NCI-H2171 (cell line): ENCODE results near the gene UBE3C.
"Not testable (repeated sequence)": the region's sequence is repeated elsewhere in the genome, so short reads cannot be mapped to it uniquely, and the experiment has no call there.

Source experiments
- DNase-seq: peaks from one replicate; lab custom pipeline; 2025; lab: John Stamatoyannopoulos, UW

UBE3C gene

GRCh38 chr7:157130849-157131248, 7.9 kb upstream of the UBE3C start:
- not testable (repeated sequence) for DNase-seq

- DNase-seq = no peak
Measured at GRCh38 chr7:157132796-157133195, 5.9 kb upstream of the UBE3C start.

GRCh38 chr7:157133304-157133703, 5.4 kb upstream of the UBE3C start:
- DNase-seq = no peak

GRCh38 chr7:157136372-157136771, 2.4 kb upstream of the UBE3C start:
- DNase-seq = peak; percentile 42

- DNase-seq = no peak
Measured at GRCh38 chr7:157138101-157138423, 664 bp upstream of the UBE3C start.

- peak; percentile 39 for DNase-seq
Measured at GRCh38 chr7:157139111-157139809, 534 bp downstream of the UBE3C start.

- no peak for DNase-seq
Measured at GRCh38 chr7:157139810-157140510, 1.2 kb downstream of the UBE3C start.

GRCh38 chr7:157140511-157140905, 1.8 kb downstream of the UBE3C start:
- DNase-seq = no peak

- no peak for DNase-seq
Measured at GRCh38 chr7:157141525-157142060, 2.9 kb downstream of the UBE3C start.

- DNase-seq = no peak
Measured at GRCh38 chr7:157143788-157144187, 5.1 kb downstream of the UBE3C start.

GRCh38 chr7:157149317-157149716, 10.6 kb downstream of the UBE3C start:
- no peak for DNase-seq

- no peak for DNase-seq
Measured at GRCh38 chr7:157150882-157151281, 12.2 kb downstream of the UBE3C start.

- no peak for DNase-seq
Measured at GRCh38 chr7:157151626-157152339, 13.1 kb downstream of the UBE3C start.

GRCh38 chr7:157152391-157152937, 13.7 kb downstream of the UBE3C start:
- no peak for DNase-seq

- no peak for DNase-seq
Measured at GRCh38 chr7:157153260-157153659, 14.5 kb downstream of the UBE3C start.

- DNase-seq = no peak
Measured at GRCh38 chr7:157155959-157156358, 17.2 kb downstream of the UBE3C start.

GRCh38 chr7:157158400-157158799, 19.7 kb downstream of the UBE3C start:
- DNase-seq = no peak

GRCh38 chr7:157159537-157159936, 20.8 kb downstream of the UBE3C start:
- not testable (repeated sequence) for DNase-seq

GRCh38 chr7:157160433-157160832, 21.7 kb downstream of the UBE3C start:
- no peak for DNase-seq

GRCh38 chr7:157165987-157166386, 27.3 kb downstream of the UBE3C start:
- DNase-seq = no peak

GRCh38 chr7:157168571-157168970, 29.8 kb downstream of the UBE3C start:
- no peak for DNase-seq

- DNase-seq = no peak
Measured at GRCh38 chr7:157176771-157177170, 38.0 kb downstream of the UBE3C start.
